Kidney epithelial cell (primary cell): ENCODE data around the gene DNASE2B. TPM values are rescaled to one million over a fixed set of nuclear protein-coding genes. Genes with fewer than 3 reads are reported as not detected.
A peak's percentile ranks its signal among the peaks of the same experiment; 100 is the strongest.

Experiments used
- DNase-seq: peaks from one replicate; pipeline ENCODE4 v3.0.0-alpha.2; 2010; ENCODE audit warnings: low read depth
- H3K27me3 ChIP-seq: 2 replicates; pipeline ENCODE4 v1.6.0; 2011; ENCODE audit warnings: low read length; ENCODE audit not compliant: control insufficient read depth, insufficient read depth
- H3K36me3 ChIP-seq: 2 replicates; pipeline ENCODE4 v1.5.1; 2011; ENCODE audit warnings: low read length; ENCODE audit not compliant: control insufficient read depth, insufficient read depth
- H3K4me3 ChIP-seq: 2 replicates; pipeline ENCODE4 v1.5.1; 2011; ENCODE audit warnings: low read depth, mild to moderate bottlenecking, control low read depth, low read length
- total RNA-seq: library from RNA; depleted of rRNA; stranded (reverse); fragments of >200 nt; gene quantifications from 2 replicates; pipeline ENCODE4 v1.2.3, GENCODE V29; 2015
- TF ChIP-seq, protein P1 (sequence below): IDR thresholded peaks from 2 replicates; pipeline ENCODE4 v1.5.1; 2011; ENCODE audit warnings: mild to moderate bottlenecking, moderate library complexity, low read length, control low read depth, inconsistent platforms; ENCODE audit not compliant: insufficient read depth, poor library complexity, severe bottlenecking

DNASE2B gene
- total RNA-seq, 1 donor from 2014 or later = not detected

GRCh38 chr1:84429231-84429630, 30.9 kb downstream of the DNASE2B start:
- no peak overlapping the region for H3K4me3 ChIP-seq
- no peaks in the 10 kb centered on the region for H3K27me3 ChIP-seq
- no peak for DNase-seq
- H3K36me3 ChIP-seq = no peaks in the 10 kb centered on the region
- TF ChIP-seq, protein P1, sequence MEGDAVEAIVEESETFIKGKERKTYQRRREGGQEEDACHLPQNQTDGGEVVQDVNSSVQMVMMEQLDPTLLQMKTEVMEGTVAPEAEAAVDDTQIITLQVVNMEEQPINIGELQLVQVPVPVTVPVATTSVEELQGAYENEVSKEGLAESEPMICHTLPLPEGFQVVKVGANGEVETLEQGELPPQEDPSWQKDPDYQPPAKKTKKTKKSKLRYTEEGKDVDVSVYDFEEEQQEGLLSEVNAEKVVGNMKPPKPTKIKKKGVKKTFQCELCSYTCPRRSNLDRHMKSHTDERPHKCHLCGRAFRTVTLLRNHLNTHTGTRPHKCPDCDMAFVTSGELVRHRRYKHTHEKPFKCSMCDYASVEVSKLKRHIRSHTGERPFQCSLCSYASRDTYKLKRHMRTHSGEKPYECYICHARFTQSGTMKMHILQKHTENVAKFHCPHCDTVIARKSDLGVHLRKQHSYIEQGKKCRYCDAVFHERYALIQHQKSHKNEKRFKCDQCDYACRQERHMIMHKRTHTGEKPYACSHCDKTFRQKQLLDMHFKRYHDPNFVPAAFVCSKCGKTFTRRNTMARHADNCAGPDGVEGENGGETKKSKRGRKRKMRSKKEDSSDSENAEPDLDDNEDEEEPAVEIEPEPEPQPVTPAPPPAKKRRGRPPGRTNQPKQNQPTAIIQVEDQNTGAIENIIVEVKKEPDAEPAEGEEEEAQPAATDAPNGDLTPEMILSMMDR = no peak

GRCh38 chr1:84430546-84430945, 32.3 kb downstream of the DNASE2B start:
- no peaks in the 10 kb centered on the region for H3K27me3 ChIP-seq
- no peak overlapping the region for H3K4me3 ChIP-seq
- DNase-seq = no peak
- no peaks in the 10 kb centered on the region for H3K36me3 ChIP-seq
- TF ChIP-seq, protein P1 = no peak

DNA sequence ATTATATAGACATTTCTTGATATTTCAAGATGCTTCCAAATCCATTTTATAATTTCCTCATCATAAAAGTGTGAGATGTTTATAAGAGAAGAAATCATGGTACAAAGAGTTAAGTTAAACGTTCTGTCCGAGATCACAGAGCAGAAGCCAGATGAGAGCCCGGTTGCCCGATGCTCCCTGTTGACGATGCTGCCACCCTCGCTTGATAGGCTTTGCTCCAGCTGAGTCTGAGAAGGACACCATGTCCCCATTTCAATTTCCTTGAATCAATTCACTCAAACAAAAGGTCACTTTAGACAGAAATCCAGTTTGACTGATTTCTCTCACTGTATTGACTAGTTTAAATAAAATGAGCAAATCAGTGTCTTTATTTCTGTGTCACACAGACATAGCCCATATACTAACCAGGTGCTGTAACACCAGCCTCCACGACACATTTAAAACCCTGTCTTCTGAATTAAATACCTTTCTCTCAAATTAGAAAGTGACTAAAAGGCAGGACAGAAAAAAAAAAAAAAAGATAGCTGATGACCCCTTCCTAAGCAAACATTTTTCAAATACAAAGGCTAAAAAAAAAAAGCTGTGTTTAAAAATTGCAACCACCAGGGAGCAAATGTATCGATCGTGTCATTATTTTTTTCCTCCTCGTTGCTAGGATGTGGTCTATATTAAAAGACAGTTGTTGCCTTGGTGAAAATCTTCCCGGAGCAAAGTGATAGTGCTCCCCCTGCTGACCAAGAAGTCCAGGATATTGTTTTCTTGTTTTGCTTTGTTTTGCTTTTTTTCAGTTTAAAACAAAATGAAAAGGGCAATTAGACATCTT, 35.2 kb downstream of the DNASE2B start:
- Histone ChIP-seq H3K36me3 (no peaks in the 10 kb centered on the region), H3K4me3 (no peak overlapping the region), H3K27me3 (no peaks in the 10 kb centered on the region)
- DNase-seq = peak; percentile 31
- TF ChIP-seq, protein P1 = peak; percentile 70

- Histone ChIP-seq H3K4me3 (no peak overlapping the region), H3K36me3 (no peaks in the 10 kb centered on the region), H3K27me3 (no peaks in the 10 kb centered on the region)
- TF ChIP-seq, protein P1 = no peak
- DNase-seq = no peak
Observed at GRCh38 chr1:84434081-84434769, 35.9 kb downstream of the DNASE2B start.

DNA sequence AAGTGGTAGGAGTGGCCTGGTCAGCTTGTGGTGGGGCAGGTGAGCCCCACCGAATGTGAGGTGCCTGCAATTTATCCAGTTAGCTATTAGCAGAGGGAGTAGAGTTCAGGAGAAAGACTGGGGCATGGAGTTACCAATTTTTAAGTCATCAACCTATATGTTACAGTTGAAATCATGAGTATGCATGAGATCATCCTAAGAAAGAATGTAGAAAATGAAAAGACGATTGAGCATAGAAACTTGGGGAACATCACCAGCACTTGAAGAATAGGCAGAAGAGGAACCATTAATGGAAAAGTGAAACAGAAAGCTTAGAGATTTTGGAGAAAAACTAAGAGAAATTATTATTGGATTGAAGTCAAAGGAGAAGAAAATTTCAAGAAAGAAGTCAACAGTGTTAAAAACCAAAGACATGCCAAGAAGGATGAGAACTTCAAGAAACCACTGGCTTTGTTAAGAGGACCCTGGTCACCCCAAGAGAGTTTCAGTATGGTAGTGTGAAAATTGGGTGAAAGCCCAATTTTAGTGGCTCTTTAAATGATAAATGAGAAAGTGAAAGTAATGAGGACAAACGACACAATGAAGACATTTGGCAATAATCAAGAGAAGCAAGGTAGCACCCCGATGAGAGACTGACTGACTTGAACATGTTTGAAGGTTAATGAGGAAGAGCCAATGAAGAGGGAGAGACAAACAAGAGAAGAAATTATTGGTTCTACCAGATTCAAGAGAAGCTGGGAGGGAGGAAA, 36.7 kb downstream of the DNASE2B start:
- Histone ChIP-seq H3K27me3 (no peaks in the 10 kb centered on the region), H3K4me3 (no peak overlapping the region), H3K36me3 (no peaks in the 10 kb centered on the region)
- DNase-seq = no peak
- TF ChIP-seq, protein P1 = no peak
